SH-SY5Y (cell line): ENCODE data around the gene LCMT1.

ENCODE experiments used
- GATA2 ChIP-seq: IDR thresholded peaks from 2 replicates; pipeline ENCODE4 v1.6.1; 2011; ENCODE audit warnings: mild to moderate bottlenecking, low read depth, low read length
- GATA3 ChIP-seq: IDR thresholded peaks from 2 replicates; pipeline ENCODE4 v1.6.1; 2011; ENCODE audit warnings: low read depth, mild to moderate bottlenecking, low read length, moderate library complexity

- no peak for TF ChIP-seq GATA2
- TF ChIP-seq GATA3 = no peak
Measured at GRCh38 chr16:25118851-25119578, 7.5 kb downstream of the LCMT1 start.
